Epithelial cell of proximal tubule (primary cell): Measurements from ENCODE around the gene TSHZ3. TPM values are rescaled to one million over a fixed set of nuclear protein-coding genes. Genes with fewer than 3 reads are reported as not detected.

Source experiments
- DNase-seq: peaks from one replicate; pipeline ENCODE4 v3.0.0-alpha.2; 2011; ENCODE audit warnings: low read depth
- H3K4me3 ChIP-seq: 2 replicates; pipeline ENCODE4 v1.5.1; 2011; ENCODE audit warnings: low read depth, mild to moderate bottlenecking, low read length
- total RNA-seq: library from RNA; depleted of rRNA; stranded (reverse); fragments of >200 nt; gene quantifications from 2 replicates; pipeline ENCODE4 v1.2.3, GENCODE V29; 2015
- TF ChIP-seq, protein P1 (sequence below): conservative IDR thresholded peaks from 2 replicates; pipeline ENCODE4 v1.5.1; 2012; ENCODE audit warnings: low read depth, mild to moderate bottlenecking, low read length

The TSHZ3 gene
- total RNA-seq, 1 donor from 2014 or later: 0.12 TPM

DNA sequence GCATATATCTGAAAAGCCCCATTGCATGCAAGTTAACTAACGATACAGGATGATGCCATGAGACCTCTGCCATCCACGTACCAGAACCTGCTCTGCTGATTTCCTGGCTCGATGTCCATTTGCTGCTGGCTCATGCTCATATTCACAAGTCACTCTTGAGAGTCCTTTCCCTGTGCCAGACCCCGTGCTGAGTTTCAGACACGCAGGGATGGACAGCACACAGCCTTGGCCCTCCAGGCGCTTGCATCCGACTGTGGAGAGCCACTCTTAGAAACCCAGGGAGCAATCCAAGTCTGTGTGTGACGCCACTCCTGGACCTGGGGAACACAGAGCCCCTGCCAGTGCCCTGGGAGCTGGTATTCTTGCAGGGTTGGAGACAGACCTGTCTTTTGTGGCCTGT lies 37.6 kb upstream of the TSHZ3 start:
- TF ChIP-seq, protein P1, sequence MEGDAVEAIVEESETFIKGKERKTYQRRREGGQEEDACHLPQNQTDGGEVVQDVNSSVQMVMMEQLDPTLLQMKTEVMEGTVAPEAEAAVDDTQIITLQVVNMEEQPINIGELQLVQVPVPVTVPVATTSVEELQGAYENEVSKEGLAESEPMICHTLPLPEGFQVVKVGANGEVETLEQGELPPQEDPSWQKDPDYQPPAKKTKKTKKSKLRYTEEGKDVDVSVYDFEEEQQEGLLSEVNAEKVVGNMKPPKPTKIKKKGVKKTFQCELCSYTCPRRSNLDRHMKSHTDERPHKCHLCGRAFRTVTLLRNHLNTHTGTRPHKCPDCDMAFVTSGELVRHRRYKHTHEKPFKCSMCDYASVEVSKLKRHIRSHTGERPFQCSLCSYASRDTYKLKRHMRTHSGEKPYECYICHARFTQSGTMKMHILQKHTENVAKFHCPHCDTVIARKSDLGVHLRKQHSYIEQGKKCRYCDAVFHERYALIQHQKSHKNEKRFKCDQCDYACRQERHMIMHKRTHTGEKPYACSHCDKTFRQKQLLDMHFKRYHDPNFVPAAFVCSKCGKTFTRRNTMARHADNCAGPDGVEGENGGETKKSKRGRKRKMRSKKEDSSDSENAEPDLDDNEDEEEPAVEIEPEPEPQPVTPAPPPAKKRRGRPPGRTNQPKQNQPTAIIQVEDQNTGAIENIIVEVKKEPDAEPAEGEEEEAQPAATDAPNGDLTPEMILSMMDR: no peak
- no peak overlapping the region for H3K4me3 ChIP-seq
- no peak for DNase-seq

DNA sequence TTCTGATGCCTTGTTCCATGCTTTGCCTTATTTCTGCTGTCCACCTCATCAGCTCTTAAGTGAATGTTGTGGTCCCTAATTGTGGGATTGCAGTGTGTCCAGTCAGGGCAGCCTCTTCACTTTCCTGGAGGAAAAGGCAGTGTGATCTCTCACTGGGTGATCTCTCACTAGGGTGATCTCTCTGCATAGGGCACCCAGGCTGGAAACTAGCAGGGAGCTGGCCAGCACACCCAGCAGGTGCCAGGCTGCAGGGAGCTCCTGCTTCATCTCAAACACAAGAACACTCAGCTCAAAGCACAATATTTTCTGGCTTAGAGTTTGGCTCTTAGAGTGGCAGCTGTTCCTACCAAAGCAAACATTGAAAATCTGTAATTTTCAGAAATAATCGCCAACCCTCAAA lies 36.5 kb upstream of the TSHZ3 start:
- no peak for DNase-seq
- TF ChIP-seq, protein P1: no peak
- H3K4me3 ChIP-seq: no peak overlapping the region

DNA sequence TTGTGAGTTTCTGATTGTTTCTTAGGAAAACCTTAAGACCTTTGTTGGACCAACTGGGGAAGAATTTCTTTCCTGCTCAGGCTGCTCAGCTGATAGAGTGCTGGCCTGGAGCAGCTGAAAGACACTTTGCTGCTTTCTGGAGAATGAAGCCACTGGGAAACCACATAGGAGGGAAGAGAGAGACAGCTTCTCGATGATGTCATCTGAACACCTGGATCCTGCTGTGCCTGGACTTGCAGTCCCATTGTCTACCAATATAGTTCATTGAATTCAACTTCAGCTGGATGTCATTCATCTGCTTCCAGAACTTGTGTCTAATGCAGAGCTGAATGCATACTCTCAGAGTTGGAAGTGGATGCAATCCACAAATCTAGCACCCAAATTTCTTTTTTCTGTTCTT lies 34.3 kb upstream of the TSHZ3 start:
- no peak overlapping the region for H3K4me3 ChIP-seq
- DNase-seq: no peak
- TF ChIP-seq, protein P1: no peak

DNA sequence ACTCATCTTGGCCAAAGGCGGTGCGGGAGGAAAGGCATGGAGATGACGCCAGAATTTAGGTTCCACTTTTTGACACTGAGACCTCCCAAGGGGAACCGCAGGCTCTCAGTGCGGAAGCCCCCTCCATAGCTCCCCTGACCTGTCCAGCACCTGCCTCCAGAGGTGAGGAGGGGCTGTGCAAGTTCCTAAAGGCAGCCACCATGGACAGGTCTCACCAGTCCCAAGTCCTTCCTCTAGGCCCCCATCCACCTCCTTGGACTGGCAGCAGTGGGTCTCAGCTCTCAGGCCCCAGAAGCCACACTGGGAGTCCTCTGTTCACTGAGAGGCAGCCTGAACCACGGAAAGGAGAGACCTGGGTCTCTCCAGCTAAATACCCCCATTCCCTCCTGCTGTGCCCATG lies 31.6 kb upstream of the TSHZ3 start:
- DNase-seq: no peak
- H3K4me3 ChIP-seq: no peak overlapping the region
- TF ChIP-seq, protein P1: no peak

DNA sequence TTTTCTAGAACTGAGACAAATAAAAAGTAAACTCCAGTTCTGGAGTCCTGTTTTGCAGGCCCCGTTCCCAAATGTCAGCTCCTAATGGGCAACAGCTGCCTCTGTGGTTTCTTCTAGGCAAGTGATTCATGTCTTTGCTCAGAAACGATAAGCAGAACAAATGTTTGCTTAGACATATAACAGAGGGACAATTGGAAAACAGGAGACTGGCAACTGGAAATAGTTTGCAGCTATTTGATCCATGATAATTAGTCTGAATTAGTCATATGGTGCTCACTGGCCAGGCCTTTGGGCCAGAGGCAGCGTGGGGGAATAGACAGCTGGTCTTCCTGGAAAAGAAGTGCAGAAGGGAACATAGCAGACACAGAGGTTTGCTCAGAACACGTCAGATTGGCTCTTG lies 29.2 kb upstream of the TSHZ3 start:
- TF ChIP-seq, protein P1: no peak
- DNase-seq: no peak
- no peak overlapping the region for H3K4me3 ChIP-seq

DNA sequence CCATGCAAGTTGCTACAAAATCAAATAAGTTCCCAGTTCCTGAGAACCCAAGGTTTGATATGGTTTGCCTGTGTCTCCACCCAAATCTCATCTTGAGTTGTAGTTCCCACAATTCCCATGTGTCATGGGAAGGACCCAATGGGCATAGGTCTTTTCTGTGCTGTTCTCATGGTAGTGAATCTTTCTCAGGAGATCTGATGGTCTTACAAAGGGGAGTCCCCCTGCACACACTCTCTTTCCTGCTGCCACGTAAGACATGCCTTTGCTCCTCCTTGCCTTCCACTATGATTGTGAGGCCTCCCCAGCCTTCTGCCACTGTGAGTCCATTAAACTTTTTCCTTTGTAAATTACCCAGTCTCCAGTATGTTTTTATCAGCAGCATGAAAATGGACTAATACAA lies 28.5 kb upstream of the TSHZ3 start:
- no peak overlapping the region for H3K4me3 ChIP-seq
- TF ChIP-seq, protein P1: no peak
- no peak for DNase-seq

DNA sequence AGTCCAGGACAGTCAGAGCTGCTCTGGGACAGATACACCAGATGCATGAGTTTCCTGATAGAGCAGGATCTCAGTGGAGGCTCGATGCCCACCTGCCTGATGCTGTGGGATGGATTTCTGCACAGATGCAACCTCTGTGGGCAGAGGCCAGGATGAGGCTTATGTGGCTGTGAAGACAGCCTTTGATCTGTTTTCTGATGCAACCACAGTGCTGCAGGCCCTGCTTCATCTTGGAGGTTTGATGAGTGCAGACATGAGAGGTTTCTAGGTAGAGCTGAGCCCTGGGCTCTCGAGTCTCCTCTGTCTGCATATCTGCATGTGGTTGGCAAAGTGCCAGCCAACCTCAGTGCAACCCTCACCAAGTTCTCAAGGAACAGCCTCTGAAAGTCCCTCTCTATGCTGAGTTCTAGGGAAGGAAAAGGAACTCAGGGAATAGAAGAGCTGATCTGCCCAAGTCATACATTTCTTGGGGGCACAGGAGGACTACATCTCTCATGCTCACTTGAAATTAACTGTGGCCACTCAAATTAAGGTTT lies 23.1 kb upstream of the TSHZ3 start:
- no peak for DNase-seq
- TF ChIP-seq, protein P1: no peak
- no peak overlapping the region for H3K4me3 ChIP-seq
